GM12891 (cell line): ENCODE measurements around the gene DLST.

Source experiments
- POLR2A ChIP-seq: IDR thresholded peaks from 2 replicates; pipeline ENCODE4 v1.6.1; 2011; ENCODE audit warnings: low read depth, low read length, control low read depth
- POLR2AphosphoS5 ChIP-seq: IDR thresholded peaks from 2 replicates; pipeline ENCODE4 v1.6.1; 2011; ENCODE audit warnings: low read depth, low read length, control low read depth
- POU2F2 ChIP-seq: IDR thresholded peaks from 2 replicates; pipeline ENCODE4 v1.6.1; 2011; ENCODE audit warnings: low read depth, mild to moderate bottlenecking, control low read depth, low read length, moderate library complexity
- TAF1 ChIP-seq: IDR thresholded peaks from 2 replicates; pipeline ENCODE4 v1.6.1; 2011; ENCODE audit warnings: low read depth, low read length, control low read depth

- TF ChIP-seq POLR2A (no peak), POLR2AphosphoS5 (no peak), TAF1 (no peak), POU2F2 (no peak)
These were observed 11.9 kb downstream of the DLST start for GRCh38 chr14:74893614-74894091.
